SK-N-SH (cell line): ENCODE results near the gene PCGF3. TPM values are rescaled to one million over a fixed set of nuclear protein-coding genes. Genes with fewer than 3 reads are reported as not detected.
A peak's percentile ranks its signal among the peaks of the same experiment; 100 is the strongest.
"Not testable (repeated sequence)": the region's sequence is repeated elsewhere in the genome, so short reads cannot be mapped to it uniquely, and the experiment has no call there.

Experiments used
- CTCF ChIA-PET: fragments of 300-600, 350-600 bp; formaldehyde crosslinking; extraction: SDS; loops from one replicate; lab custom pipeline; 2021; lab: Yijun Ruan, JAX
- POLR2A ChIA-PET: fragments of 350-600 bp; sonication (Branson Sonifier 250); formaldehyde crosslinking; extraction: SDS; loops from one replicate; lab custom pipeline; 2020; ENCODE audit warnings: antibody characterized with exemption, inconsistent platforms; lab: Yijun Ruan, JAX
- DNase-seq: peaks from one replicate; pipeline ENCODE4 v3.0.0; 2012
- H2AFZ ChIP-seq: fragments of 200-600 bp; sonication (generic); 2 replicates; pipeline ENCODE4 v1.8.1; 2016; ENCODE audit warnings: antibody characterized with exemption, mild to moderate bottlenecking, low read depth
- H3F3A ChIP-seq: fragments of 200-600 bp; sonication (generic); replicated peaks from 2 replicates; pipeline ENCODE3; 2016; ENCODE audit warnings: antibody characterized with exemption, mild to moderate bottlenecking; ENCODE audit not compliant: insufficient read depth
- H3K27ac ChIP-seq, 2 experiments: fragments of 200-500 bp in 1 of 2; fragments of 200-600 bp in 1 of 2; sonication (Bioruptor generic) in 1 of 2; sonication (generic), shearing (Covaris generic) in 1 of 2; 2 replicates each; pipeline versions ENCODE4 v1.5.1 to v1.6.1; 2014 to 2016; ENCODE audit warnings: low read depth in 2 of 2, inconsistent platforms in 1 of 2, low read length in 1 of 2, mild to moderate bottlenecking in 1 of 2, mixed read lengths in 1 of 2
- H3K27me3 ChIP-seq: fragments of 200-600 bp; sonication (generic), shearing (Covaris generic); 2 replicates; pipeline ENCODE4 v1.6.1; 2016; ENCODE audit warnings: mixed run types; ENCODE audit not compliant: insufficient read depth
- H3K36me3 ChIP-seq, 2 experiments: fragments of 200-500 bp in 1 of 2; fragments of 200-600 bp in 1 of 2; sonication (Bioruptor generic) in 1 of 2; sonication (generic) in 1 of 2; replicated peaks in 1 of 2; 2 replicates each; pipeline versions ENCODE3 to v1.5.1; 2014 to 2016; ENCODE audit warnings: low read length in 1 of 2, mild to moderate bottlenecking in 1 of 2; ENCODE audit not compliant: insufficient read depth in 2 of 2, control insufficient read depth in 1 of 2
- H3K4me1 ChIP-seq, 2 experiments: fragments of 200-500 bp in 1 of 2; fragments of 200-600 bp in 1 of 2; sonication (Bioruptor generic) in 1 of 2; sonication (generic), shearing (Covaris generic) in 1 of 2; 2 replicates each; pipeline versions ENCODE4 v1.5.1 to v1.6.1; 2014 to 2016; ENCODE audit warnings: low read depth in 1 of 2, low read length in 1 of 2, mixed run types in 1 of 2; ENCODE audit not compliant: insufficient read depth in 2 of 2, control insufficient read depth in 1 of 2
- H3K4me2 ChIP-seq: fragments of 200-600 bp; sonication (generic), shearing (Covaris generic); 2 replicates; pipeline ENCODE4 v1.6.1; 2017; ENCODE audit warnings: mixed run types
- H3K4me3 ChIP-seq, 2 experiments: fragments of 200-500 bp in 1 of 2; fragments of 200-600 bp in 1 of 2; sonication (Bioruptor generic) in 1 of 2; sonication (generic), shearing (Covaris generic) in 1 of 2; 2 replicates each; pipeline versions ENCODE4 v1.5.1 to v1.8.1; 2014 to 2016; ENCODE audit warnings: low read depth in 2 of 2, inconsistent platforms in 1 of 2, low read length in 1 of 2, mild to moderate bottlenecking in 1 of 2, mixed read lengths in 1 of 2, moderate library complexity in 1 of 2
- H3K79me2 ChIP-seq: fragments of 200-600 bp; sonication (generic); 2 replicates; pipeline ENCODE4 v1.8.1; 2017; ENCODE audit warnings: mild to moderate bottlenecking; ENCODE audit not compliant: insufficient read depth
- H3K9ac ChIP-seq: fragments of 200-600 bp; sonication (generic); 2 replicates; pipeline ENCODE4 v1.6.1; 2017; ENCODE audit warnings: mixed run types
- H3K9me2 ChIP-seq: fragments of 200-600 bp; sonication (generic); 2 replicates; pipeline ENCODE4 v1.6.1; 2017; ENCODE audit warnings: mixed run types
- H3K9me3 ChIP-seq: fragments of 200-600 bp; sonication (generic); 2 replicates; pipeline ENCODE4 v1.6.1; 2017; ENCODE audit warnings: mixed run types, mild to moderate bottlenecking, moderate library complexity
- H4K20me1 ChIP-seq: fragments of 200-600 bp; sonication (generic); 2 replicates; pipeline ENCODE4 v1.6.1; 2017; ENCODE audit warnings: mild to moderate bottlenecking, mixed run types; ENCODE audit not compliant: insufficient read depth
- EZH2phosphoT487 ChIP-seq: fragments of 200-600 bp; sonication (generic); IDR thresholded peaks from 2 replicates; pipeline ENCODE4 v1.6.1; 2017; ENCODE audit warnings: low read depth, mixed run types, mild to moderate bottlenecking, antibody characterized with exemption, moderate library complexity, borderline replicate concordance
- FOSL2 ChIP-seq: IDR thresholded peaks from 2 replicates; pipeline ENCODE4 v1.4.0; 2012; ENCODE audit warnings: low read depth, mild to moderate bottlenecking, moderate library complexity, borderline replicate concordance
- GABPA ChIP-seq: IDR thresholded peaks from 2 replicates; pipeline ENCODE4 v1.4.0; 2012; ENCODE audit warnings: low read depth, mild to moderate bottlenecking
- NRF1 ChIP-seq: IDR thresholded peaks from 2 replicates; pipeline ENCODE4 v1.6.1; 2012; ENCODE audit warnings: low read depth, mild to moderate bottlenecking, low read length
- SIN3A ChIP-seq: IDR thresholded peaks from 2 replicates; pipeline ENCODE4 v1.6.1; 2012; ENCODE audit warnings: low read depth, mild to moderate bottlenecking, low read length, moderate library complexity, borderline replicate concordance
- TAF1 ChIP-seq: IDR thresholded peaks from 2 replicates; pipeline ENCODE4 v1.6.1; 2012; ENCODE audit warnings: low read depth, mild to moderate bottlenecking, low read length, moderate library complexity, borderline replicate concordance
- TCF12 ChIP-seq: IDR thresholded peaks from 2 replicates; pipeline ENCODE4 v1.4.0; 2012
- WGBS: methylation state at CpG from one replicate; pipeline ENCODE4 v1.1.6; 2017; ENCODE audit warnings: low lambda C conversion rate; 5-methylcytosine and 5-hydroxymethylcytosine counted together
- polyA plus RNA-seq, 3 experiments: library from polyadenylated mRNA; depleted of rRNA; stranded (reverse); fragments of >200 nt; gene quantifications; 2 replicates each; pipeline ENCODE4 v1.2.3, GENCODE V29; 2012

PCGF3 gene
- polyA plus RNA-seq, 1 of the 3 experiments (the other 2 are of a cell fraction), result 44.8 TPM

DNA sequence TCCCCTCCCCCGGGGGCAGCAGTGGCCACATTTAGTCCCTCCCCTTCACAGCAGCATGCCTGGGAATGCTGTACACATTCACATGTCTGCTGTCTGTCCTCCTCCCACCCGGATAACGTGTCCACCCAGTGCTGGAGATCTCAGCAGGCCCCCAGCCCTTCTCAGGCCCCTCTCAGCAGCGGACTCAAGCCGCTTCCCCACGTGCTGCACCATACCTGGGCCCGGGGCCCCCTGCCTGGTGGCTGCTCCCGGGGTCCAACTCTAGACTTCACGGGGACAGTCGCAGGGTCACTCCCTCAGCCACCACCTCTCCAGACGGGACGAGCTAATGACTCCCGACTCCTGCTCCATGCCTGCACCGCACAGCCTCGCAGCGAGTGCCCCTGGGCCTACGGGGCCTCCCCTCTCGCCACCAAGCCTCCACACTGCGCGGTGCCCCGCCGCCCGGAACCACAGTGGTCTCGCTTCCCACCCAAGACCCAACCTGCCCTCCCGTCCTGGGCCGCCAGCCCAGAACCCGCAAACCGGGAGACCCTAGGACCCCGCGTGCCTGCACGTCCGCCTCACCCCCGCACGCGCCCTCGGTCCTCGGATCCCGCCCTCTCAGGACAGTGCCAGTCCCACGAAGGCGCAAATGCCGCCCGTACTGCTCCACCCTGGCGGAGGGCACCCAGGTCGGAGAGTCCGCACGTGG is 1.3 kb upstream of the PCGF3 start:
- ChIA-PET POLR2A (interaction anchor here (1.4 kb wide), 1 partner anchor 17 kb away, joined by 3 read pairs; no protein-coding TSS in a partner anchor), CTCF (interaction anchor here (2.4 kb wide), 1 partner anchor 20 kb away, joined by 8 read pairs; no protein-coding TSS in a partner anchor)
- 96% methylated on average over 27 of the region's 46 CpGs for WGBS
- H3K4me2 ChIP-seq, result no peak overlapping the region
- H3K9me3 ChIP-seq, result no peaks in the 10 kb centered on the region
- no peaks in the 10 kb centered on the region for H3K36me3 ChIP-seq
- H3K9ac ChIP-seq, result no peak overlapping the region
- DNase-seq, result peak; percentile 35
- peaks cover 3% of the 10 kb centered on the region for H3F3A ChIP-seq
- peaks cover 33% of the 10 kb centered on the region for H3K79me2 ChIP-seq
- H4K20me1 ChIP-seq, result peaks cover 21% of the 10 kb centered on the region
- TF ChIP-seq TAF1 (no peak), FOSL2 (no peak), GABPA (no peak), NRF1 (no peak)
- no peak overlapping the region for H3K27ac ChIP-seq
- no peak overlapping the region for H3K4me3 ChIP-seq
- peaks cover 0 to 17% of the 10 kb centered on the region in 2 experiments; a peak in 2 of 4 replicates for H3K4me1 ChIP-seq
- H2AFZ ChIP-seq, result no peak overlapping the region
- no peaks in the 10 kb centered on the region for H3K9me2 ChIP-seq
- H3K27me3 ChIP-seq, result no peaks in the 10 kb centered on the region

DNA sequence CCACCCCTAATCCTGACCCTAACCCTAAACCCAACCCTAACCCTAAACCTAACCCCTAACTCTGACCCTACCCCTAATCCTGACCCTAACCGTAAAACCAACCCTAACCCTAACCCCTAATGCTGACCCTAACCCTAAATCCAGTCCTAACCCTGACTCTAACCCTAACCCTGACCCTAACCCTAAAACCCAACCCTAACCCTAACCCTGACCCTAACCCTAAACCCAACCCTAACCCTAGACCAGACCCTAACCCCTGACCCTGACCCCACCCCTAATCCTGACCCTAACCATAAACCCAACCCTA is 708 bp upstream of the PCGF3 start:
- H3F3A ChIP-seq, result peaks cover 3% of the 10 kb centered on the region
- no peak overlapping the region for H2AFZ ChIP-seq
- ChIA-PET CTCF (interaction anchor here (0.7 kb wide), 1 partner anchor 38 kb away, joined by 3 read pairs; no protein-coding TSS in a partner anchor), POLR2A (no interaction called here)
- H3K79me2 ChIP-seq, result peaks cover 38% of the 10 kb centered on the region
- 100% methylated on average over 1 of the region's 1 CpG for WGBS
- no peaks in the 10 kb centered on the region for H3K9me3 ChIP-seq
- H4K20me1 ChIP-seq, result peaks cover 26% of the 10 kb centered on the region
- no peak overlapping the region for H3K9ac ChIP-seq
- H3K4me3 ChIP-seq, result peak overlapping the region in 1 of 2 experiments; percentile 62; a peak in 1 of 4 replicates
- DNase-seq, result no peak
- TF ChIP-seq TCF12, result no peak
- no peak for TF ChIP-seq EZH2phosphoT487
- H3K36me3 ChIP-seq, result peaks cover 0 to 2% of the 10 kb centered on the region in 2 experiments
- no peak overlapping the region for H3K27ac ChIP-seq
- H3K4me1 ChIP-seq, result peaks cover 0 to 21% of the 10 kb centered on the region in 2 experiments; a peak in 2 of 4 replicates
- no peaks in the 10 kb centered on the region for H3K9me2 ChIP-seq
- no peaks in the 10 kb centered on the region for H3K27me3 ChIP-seq
- peak overlapping the region; percentile 65; the same call in 1 of the 2 replicates for H3K4me2 ChIP-seq

DNA sequence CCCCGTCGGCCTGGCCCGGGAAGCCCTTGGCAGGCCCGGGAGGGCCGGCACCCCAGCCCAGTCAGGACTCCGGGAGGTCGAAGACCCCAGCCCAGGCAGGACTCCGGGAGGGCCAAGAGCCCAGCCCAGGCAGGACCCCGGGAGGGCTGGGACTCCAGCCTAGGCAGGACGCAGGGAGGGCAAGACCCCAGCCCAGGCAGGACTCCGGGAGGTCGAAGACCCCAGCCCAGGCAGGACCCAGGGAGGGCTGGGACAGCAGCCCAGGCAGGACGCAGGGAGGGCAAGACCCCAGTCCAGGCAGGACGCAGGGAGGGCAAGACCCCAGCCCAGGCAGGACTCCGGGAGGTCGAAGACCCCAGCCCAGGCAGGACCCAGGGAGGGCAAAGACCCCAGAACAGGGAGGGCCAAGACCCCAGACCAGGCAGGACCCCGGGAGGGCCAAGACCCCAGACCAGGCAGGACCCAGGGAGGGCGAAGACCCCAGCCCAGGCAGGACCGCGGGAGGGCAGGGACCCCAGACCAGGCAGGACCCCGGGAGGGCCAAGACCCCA is 526 bp downstream of the PCGF3 start:
- 0 out of 2 replicates have a peak, but pooled peaks have one; percentile 3 for TF ChIP-seq SIN3A
- peak overlapping the region; percentile 100 for H3K9ac ChIP-seq
- 0% methylated on average over 5 of the region's 21 CpGs for WGBS
- H3K9me2 ChIP-seq, H3F3A ChIP-seq, DNase-seq, H3K27me3 ChIP-seq, POLR2A ChIA-PET, CTCF ChIA-PET, H3K9me3 ChIP-seq, H3K36me3 ChIP-seq: not testable (repeated sequence)
- peaks cover 39% of the 10 kb centered on the region for H4K20me1 ChIP-seq
- peak overlapping the region; percentile 98 for H3K4me2 ChIP-seq
- H2AFZ ChIP-seq, result peak overlapping the region; percentile 78; the same call in 1 of the 2 replicates
- H3K4me1 ChIP-seq, result peaks cover 0 to 25% of the 10 kb centered on the region in 2 experiments; a peak in 2 of 4 replicates
- peak overlapping the region; percentile 93 to 97 for H3K4me3 ChIP-seq
- peak overlapping the region; percentile 69 to 87 for H3K27ac ChIP-seq
- peaks cover 51% of the 10 kb centered on the region for H3K79me2 ChIP-seq
